GM18909 (cell line): Measurements from ENCODE around the gene TUSC2.

Experiments
- ATAC-seq: cut with Tn5 transposase; IDR thresholded peaks from one replicate; pipeline ENCODE4 v1.9.1; 2021; ENCODE audit warnings: mild to moderate bottlenecking; ENCODE audit not compliant: unreplicated experiment, poor library complexity

Gene TUSC2

DNA sequence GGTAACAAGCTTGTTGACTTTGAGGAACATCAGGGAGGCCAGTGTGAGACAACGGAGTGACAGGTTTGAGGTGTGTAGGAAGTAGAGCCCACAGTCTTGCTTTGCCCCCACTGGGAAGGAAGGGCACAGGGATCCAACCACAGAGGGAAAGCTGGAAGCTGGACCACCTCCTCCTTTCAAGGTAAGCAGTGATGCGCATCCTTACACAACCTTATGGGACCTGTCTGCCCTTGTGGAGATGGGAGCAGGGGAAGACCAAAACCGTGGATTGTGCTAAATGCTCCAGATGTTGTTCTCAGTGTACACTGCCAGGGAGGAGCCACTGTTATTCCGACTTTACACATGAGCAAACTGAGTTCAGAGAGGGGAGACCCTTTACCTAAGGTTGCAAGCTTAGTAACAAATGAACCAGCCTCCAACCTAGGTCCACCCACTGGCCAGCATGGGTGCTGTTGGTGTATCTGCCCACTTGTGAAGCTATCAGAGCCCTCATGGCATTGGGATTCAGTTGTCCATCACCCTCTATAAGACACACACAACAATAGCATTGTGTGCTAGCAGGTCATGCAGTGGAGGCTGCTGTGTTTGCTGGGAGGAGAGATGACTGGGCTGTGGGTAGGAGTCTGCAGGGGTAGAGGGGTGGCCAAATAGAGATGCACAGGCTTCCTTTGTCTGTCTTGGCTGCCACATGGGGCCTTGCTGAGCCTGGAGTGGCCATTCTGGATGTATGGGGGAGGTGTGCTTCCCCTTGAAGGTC is 49.7 kb downstream of the TUSC2 start:
- no peak for ATAC-seq

DNA sequence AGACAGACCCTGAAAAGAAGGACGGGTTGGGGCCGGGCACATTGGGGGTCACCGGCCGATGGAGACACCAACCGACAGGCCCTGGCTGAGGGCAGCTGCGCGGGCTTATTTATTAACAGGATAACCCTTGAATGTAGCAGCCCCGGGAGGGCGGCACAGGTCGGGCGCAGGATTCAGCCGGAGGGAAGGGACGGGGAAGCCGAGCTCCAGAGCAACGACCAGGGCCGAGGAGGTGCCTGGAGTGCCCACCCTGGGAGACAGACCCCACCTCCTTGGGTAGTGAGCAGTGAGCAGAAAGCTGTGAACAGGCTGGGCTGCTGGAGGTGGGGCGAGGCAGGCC is 51.3 kb downstream of the TUSC2 start:
- ATAC-seq: no peak

DNA sequence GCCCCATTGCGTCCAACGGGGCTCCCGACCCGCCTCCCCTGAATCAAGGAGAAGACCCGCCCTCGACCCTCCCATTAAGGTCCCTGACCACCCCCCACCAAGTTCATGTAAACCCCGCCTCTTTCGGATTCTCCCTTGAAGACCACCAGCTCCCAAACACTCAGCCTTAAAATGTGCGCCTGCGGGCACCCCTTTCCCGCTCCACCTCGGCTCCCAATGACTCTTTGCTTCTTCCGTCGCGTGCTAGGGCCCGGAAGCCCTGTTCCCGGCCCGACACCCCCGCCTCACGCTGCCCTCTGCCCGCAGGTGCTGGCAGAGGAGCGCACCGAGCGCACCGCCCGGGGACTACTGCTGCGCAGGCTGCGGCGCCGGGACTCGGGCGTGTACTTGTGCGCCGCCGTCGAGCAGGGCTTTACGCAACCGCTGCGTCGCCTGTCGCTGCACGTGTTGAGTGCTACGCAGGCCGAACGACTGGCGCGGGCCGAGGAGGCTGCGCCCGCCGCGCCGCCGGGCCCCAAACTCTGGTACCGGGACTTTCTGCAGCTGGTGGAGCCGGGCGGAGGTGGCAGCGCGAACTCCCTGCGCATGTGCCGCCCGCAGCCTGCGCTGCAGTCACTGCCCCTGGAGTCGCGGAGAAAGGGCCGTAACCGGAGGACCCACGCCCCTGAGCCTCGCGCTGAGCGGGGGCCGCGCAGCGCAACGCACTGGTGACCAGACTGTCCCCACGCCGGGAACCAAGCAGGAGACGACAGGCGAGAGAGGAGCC is 51.8 kb downstream of the TUSC2 start:
- ATAC-seq: no peak

DNA sequence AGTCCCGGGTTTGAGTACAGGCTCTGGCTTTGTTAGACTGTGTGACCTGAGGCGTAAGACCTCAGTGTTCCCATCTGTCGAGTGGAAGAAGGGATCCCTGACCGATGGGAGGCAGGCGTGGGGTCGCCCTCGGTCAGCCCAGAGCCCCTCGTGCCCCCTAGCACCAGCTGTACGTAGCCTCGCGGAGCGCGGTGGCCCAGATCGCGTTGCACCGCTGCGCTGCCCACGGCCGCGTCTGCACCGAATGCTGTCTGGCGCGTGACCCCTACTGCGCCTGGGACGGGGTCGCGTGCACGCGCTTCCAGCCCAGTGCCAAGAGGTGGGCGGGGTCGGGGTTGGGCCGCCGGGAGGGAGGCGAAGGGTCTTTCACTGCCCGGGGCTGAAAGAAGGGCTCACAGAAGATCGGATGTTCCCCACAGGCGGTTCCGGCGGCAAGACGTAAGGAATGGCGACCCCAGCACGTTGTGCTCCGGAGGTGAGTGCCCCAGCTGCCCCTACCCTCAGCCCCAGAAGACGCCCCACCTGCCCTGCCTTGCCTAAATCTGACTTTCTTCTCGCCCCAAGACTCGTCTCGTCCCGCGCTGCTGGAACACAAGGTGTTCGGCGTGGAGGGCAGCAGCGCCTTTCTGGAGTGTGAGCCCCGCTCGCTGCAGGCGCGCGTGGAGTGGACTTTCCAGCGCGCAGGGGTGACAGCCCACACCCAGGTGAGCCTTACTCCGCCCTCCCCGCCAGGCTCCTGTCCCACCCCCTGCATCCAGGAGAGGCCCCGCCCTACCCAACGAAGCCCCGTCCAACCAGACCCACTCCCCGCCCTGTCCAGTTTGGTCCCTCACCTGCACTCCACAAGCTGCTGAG is 52.7 kb downstream of the TUSC2 start:
- no peak for ATAC-seq
